Lower lobe of right lung (tissue), 1 donor: ENCODE measurements around the gene ZNF761. TPM values are rescaled to one million over a fixed set of nuclear protein-coding genes. Genes with fewer than 3 reads are reported as not detected.

Experiments used
- total RNA-seq: library from RNA; stranded (reverse); fragmentation: NEBNext Ultra II Directional; extraction: Animal tissue kit (Norgen Biotek cat#: 25700); gene quantifications from one replicate; pipeline ENCODE4 v1.2.1, GENCODE V29; 2021
- donor health status: DM: no; HTN: yes; CAD: no; lungs with severe emphysema.

ZNF761 gene
- total RNA-seq, 1 donor from 2014 or later: 14.7 TPM

Other genes starting within 250 kb of the ZNF761 start
- 4.5 TPM for gene ZNF665, start 238.6 kb upstream of the ZNF761 start, total RNA-seq
- 15.8 TPM for gene ZNF677, start 177.1 kb upstream of the ZNF761 start, total RNA-seq
- not detected for gene VN1R2, start 173.7 kb upstream of the ZNF761 start, total RNA-seq
- gene VN1R4, start 164.3 kb upstream of the ZNF761 start, total RNA-seq: not detected
- 8.4 TPM for gene ZNF845, start 98.2 kb upstream of the ZNF761 start, total RNA-seq
- 12.8 TPM for gene ZNF525, start 66.3 kb upstream of the ZNF761 start, total RNA-seq
- gene ZNF765, start 36.8 kb upstream of the ZNF761 start, total RNA-seq: 16.2 TPM
- gene ZNF813, start 35.7 kb downstream of the ZNF761 start, total RNA-seq: 5.3 TPM
- gene ZNF331, start 106.2 kb downstream of the ZNF761 start, total RNA-seq: 36.6 TPM
- gene DPRX, start 200.0 kb downstream of the ZNF761 start, total RNA-seq: not detected